HG03108 (cell line): ENCODE measurements around the gene CES2.
"Not testable (repeated sequence)": the region's sequence is repeated elsewhere in the genome, so short reads cannot be mapped to it uniquely, and the experiment has no call there.

ENCODE experiments used
- ATAC-seq: cut with Tn5 transposase; IDR thresholded peaks from one replicate; pipeline ENCODE4 v1.9.1; 2021; ENCODE audit warnings: moderate library complexity; ENCODE audit not compliant: unreplicated experiment

Gene CES2

GRCh38 chr16:66934138-66934838 lies 1.0 kb upstream of the CES2 start, which contains the start of gene CIAO2B:
TSS of gene CIAO2B (minus strand) at chr16:66934402. CDS start at chr16:66934364, 38 bp downstream.
- peak; percentile 64 for ATAC-seq

GRCh38 chr16:66934839-66935313 lies 440 bp upstream of the CES2 start:
- ATAC-seq, result peak; percentile 4

GRCh38 chr16:66936462-66936861 lies 1.1 kb downstream of the CES2 start:
- ATAC-seq, result no peak

GRCh38 chr16:66936889-66937554 lies 1.7 kb downstream of the CES2 start:
- ATAC-seq, result no peak

- ATAC-seq, result no peak
Measured at GRCh38 chr16:66937725-66938337, 2.5 kb downstream of the CES2 start.

GRCh38 chr16:66939366-66939765 lies 4.0 kb downstream of the CES2 start:
- ATAC-seq, result no peak

- ATAC-seq, result no peak
Measured at GRCh38 chr16:66940236-66940635, 4.9 kb downstream of the CES2 start.

GRCh38 chr16:66942981-66943380 lies 7.7 kb downstream of the CES2 start:
- no peak for ATAC-seq

GRCh38 chr16:66943426-66944053 lies 8.2 kb downstream of the CES2 start:
- no peak for ATAC-seq

- ATAC-seq, result no peak
Measured at GRCh38 chr16:66944054-66944441, 8.7 kb downstream of the CES2 start.

GRCh38 chr16:66944971-66945370 lies 9.7 kb downstream of the CES2 start:
- ATAC-seq, result not testable (repeated sequence)

- no peak for ATAC-seq
Measured at GRCh38 chr16:66945939-66946338, 10.6 kb downstream of the CES2 start.

- ATAC-seq, result no peak
Measured at GRCh38 chr16:66946541-66946940, 11.2 kb downstream of the CES2 start.

GRCh38 chr16:66946974-66947301 lies 11.6 kb downstream of the CES2 start:
- no peak for ATAC-seq

- ATAC-seq, result peak; percentile 69
Measured at GRCh38 chr16:66947302-66948065, 12.2 kb downstream of the CES2 start.

GRCh38 chr16:66948134-66948836 lies 13.0 kb downstream of the CES2 start:
- ATAC-seq, result no peak

GRCh38 chr16:66948837-66949225 lies 13.5 kb downstream of the CES2 start:
- ATAC-seq, result no peak

- ATAC-seq, result no peak
Measured at GRCh38 chr16:66949472-66949871, 14.2 kb downstream of the CES2 start.

GRCh38 chr16:66950437-66950836 lies 15.1 kb downstream of the CES2 start:
- no peak for ATAC-seq
